ENCODE data around the gene HORMAD2. TPM values are rescaled to one million over a fixed set of nuclear protein-coding genes. Genes with fewer than 3 reads are reported as not detected.
"Not testable (repeated sequence)": the region's sequence is repeated elsewhere in the genome, so short reads cannot be mapped to it uniquely, and the experiment has no call there.

The HORMAD2 gene
- total and polyA plus RNA-seq, 2 donors (not counting 1 experiment from before 2014, with no cell fraction given) = not detected

DNA sequence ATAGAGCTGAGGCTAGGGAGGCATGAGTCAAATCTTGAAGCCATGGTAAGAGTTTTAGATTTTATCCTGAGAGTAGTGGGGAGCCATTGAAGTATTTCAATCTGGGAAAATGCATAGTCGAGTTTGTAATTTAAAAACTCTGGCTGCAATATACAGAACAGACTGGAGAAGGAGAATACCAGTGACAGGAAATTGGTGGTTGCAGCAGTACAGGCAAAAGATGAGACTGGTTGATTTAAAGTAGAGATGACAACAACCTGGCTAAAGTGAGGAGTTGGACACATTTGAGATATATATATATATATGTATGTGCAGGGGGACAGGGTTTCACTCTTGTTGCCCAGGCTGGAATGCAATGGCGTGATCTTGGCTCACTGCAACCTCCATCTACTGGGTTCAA is 6.2 kb downstream of the HORMAD2 start:
- Histone ChIP-seq H4K20me1 (ENCODE audit: control insufficient read depth, insufficient read depth, low read length, poor library complexity, severe bottlenecking) (no peaks in the 10 kb centered on the region), H3K27ac (ENCODE audit: low read length in 2 of 2) (no peak overlapping the region), H3K4me3 (ENCODE audit: control extremely low read depth in 1 of 5, extremely low read depth in 1 of 5, insufficient read depth in 1 of 5, low read depth in 2 of 5, low read length in 4 of 5) (no peak overlapping the region), H3K4me2 (replicated peaks; ENCODE audit: low read depth, low read length, poor library complexity, severe bottlenecking) (no peak overlapping the region), H3K9me3 (ENCODE audit: control extremely low read depth in 1 of 3, control insufficient read depth in 2 of 3, insufficient read depth in 1 of 3, low read length in 2 of 3) (peaks cover 1 to 6% (median 5%) of the 10 kb centered on the region in 3 donors), H3K9ac (ENCODE audit: low read length) (no peak overlapping the region), H3K79me2 (ENCODE audit: control insufficient read depth, insufficient read depth, low read length) (no peaks in the 10 kb centered on the region), H2AFZ (ENCODE audit: insufficient read depth, low read depth, low read length, poor library complexity, severe bottlenecking) (no peak overlapping the region), H3K27me3 (replicated peaks in 1 of 4; ENCODE audit: control extremely low read depth in 1 of 4, control insufficient read depth in 3 of 4, insufficient read depth in 4 of 4, low read length in 3 of 4) (peaks cover 0 to 7% (median under 1%) of the 10 kb centered on the region in 4 experiments), H3K36me3 (replicated peaks in 1 of 2; ENCODE audit: control extremely low read depth in 1 of 2, control insufficient read depth in 1 of 2, extremely low read depth in 1 of 2, insufficient read depth in 2 of 2, low read length in 1 of 2) (no peaks in the 10 kb centered on the region), H3K4me1 (ENCODE audit: control insufficient read depth in 2 of 2, insufficient read depth in 2 of 2, low read length in 2 of 2) (no peaks in the 10 kb centered on the region)
- WGBS (ENCODE audit: insufficient coverage) = 56% methylated on average over 1 of the region's 2 CpGs
- TF ChIP-seq, protein P1, sequence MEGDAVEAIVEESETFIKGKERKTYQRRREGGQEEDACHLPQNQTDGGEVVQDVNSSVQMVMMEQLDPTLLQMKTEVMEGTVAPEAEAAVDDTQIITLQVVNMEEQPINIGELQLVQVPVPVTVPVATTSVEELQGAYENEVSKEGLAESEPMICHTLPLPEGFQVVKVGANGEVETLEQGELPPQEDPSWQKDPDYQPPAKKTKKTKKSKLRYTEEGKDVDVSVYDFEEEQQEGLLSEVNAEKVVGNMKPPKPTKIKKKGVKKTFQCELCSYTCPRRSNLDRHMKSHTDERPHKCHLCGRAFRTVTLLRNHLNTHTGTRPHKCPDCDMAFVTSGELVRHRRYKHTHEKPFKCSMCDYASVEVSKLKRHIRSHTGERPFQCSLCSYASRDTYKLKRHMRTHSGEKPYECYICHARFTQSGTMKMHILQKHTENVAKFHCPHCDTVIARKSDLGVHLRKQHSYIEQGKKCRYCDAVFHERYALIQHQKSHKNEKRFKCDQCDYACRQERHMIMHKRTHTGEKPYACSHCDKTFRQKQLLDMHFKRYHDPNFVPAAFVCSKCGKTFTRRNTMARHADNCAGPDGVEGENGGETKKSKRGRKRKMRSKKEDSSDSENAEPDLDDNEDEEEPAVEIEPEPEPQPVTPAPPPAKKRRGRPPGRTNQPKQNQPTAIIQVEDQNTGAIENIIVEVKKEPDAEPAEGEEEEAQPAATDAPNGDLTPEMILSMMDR (IDR thresholded peaks at IDR 0.05) = no peak
- no peak for TF ChIP-seq EZH2 (IDR thresholded peaks at IDR 0.05; ENCODE audit: borderline replicate concordance, insufficient read depth, low read depth, low read length, poor library complexity, severe bottlenecking)
- peaks cover 23% of the 10 kb centered on the region for H3K27me3 Mint-ChIP-seq
- H3K4me1 Mint-ChIP-seq = no peaks in the 10 kb centered on the region
- no peak overlapping the region for H3K27ac Mint-ChIP-seq
- no peak for ATAC-seq (ENCODE audit: low read depth)
- ChIA-PET CTCF (interaction anchor here (0.6 kb wide), 1 partner anchor 544 kb away, joined by 3 read pairs; no protein-coding TSS in a partner anchor), POLR2A (no interaction called here)
- peaks cover 3% of the 10 kb centered on the region for H3K9me3 Mint-ChIP-seq (ENCODE audit: insufficient read depth)
- intact Hi-C loops (cut with micrococcal nuclease) = loop anchor here (5.0 kb wide), 1 partner anchor 449 kb away; no protein-coding TSS in a partner anchor
- no peak overlapping the region for H3K4me3 Mint-ChIP-seq
- no peak for DNase-seq

DNA sequence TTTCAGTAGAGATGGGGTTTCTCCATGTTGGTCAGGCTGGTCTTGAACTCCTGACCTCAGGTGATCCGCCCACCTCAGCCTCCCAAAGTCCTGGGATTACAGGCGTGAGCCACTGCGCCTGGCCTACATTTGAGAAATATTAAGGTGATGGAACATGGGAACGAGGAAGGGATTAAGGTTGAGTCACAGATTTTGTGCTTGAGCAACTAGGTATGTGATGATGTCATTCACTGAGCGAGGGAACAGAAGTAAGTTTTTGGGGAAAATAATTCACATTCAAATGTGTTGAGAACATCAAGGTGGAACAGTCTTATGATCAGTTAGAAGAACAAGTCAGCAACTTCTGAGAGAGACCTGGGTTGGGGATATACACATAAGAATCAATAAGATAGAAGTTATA is 6.8 kb downstream of the HORMAD2 start:
- H3K27ac Mint-ChIP-seq; H3K27me3 ChIP-seq (replicated peaks in 1 of 4; ENCODE audit: control extremely low read depth in 1 of 4, control insufficient read depth in 3 of 4, insufficient read depth in 4 of 4, low read length in 3 of 4); H3K4me1 ChIP-seq (ENCODE audit: control insufficient read depth in 2 of 2, insufficient read depth in 2 of 2, low read length in 2 of 2); H3K27ac ChIP-seq (ENCODE audit: low read length in 2 of 2); H4K20me1 ChIP-seq (ENCODE audit: control insufficient read depth, insufficient read depth, low read length, poor library complexity, severe bottlenecking); H3K9me3 Mint-ChIP-seq (ENCODE audit: insufficient read depth); H3K9ac ChIP-seq (ENCODE audit: low read length); H3K4me1 Mint-ChIP-seq; H3K4me3 Mint-ChIP-seq; H3K9me3 ChIP-seq (ENCODE audit: control extremely low read depth in 1 of 3, control insufficient read depth in 2 of 3, insufficient read depth in 1 of 3, low read length in 2 of 3); H3K4me2 ChIP-seq (replicated peaks; ENCODE audit: low read depth, low read length, poor library complexity, severe bottlenecking); H3K79me2 ChIP-seq (ENCODE audit: control insufficient read depth, insufficient read depth, low read length); H2AFZ ChIP-seq (ENCODE audit: insufficient read depth, low read depth, low read length, poor library complexity, severe bottlenecking); ATAC-seq (ENCODE audit: low read depth); POLR2A ChIA-PET; H3K36me3 ChIP-seq (replicated peaks in 1 of 2; ENCODE audit: control extremely low read depth in 1 of 2, control insufficient read depth in 1 of 2, extremely low read depth in 1 of 2, insufficient read depth in 2 of 2, low read length in 1 of 2); H3K4me3 ChIP-seq (ENCODE audit: control extremely low read depth in 1 of 5, extremely low read depth in 1 of 5, insufficient read depth in 1 of 5, low read depth in 2 of 5, low read length in 4 of 5); DNase-seq: not testable (repeated sequence)
- intact Hi-C loops (cut with micrococcal nuclease) = loop anchor here (5.0 kb wide), 1 partner anchor 450 kb away; no protein-coding TSS in a partner anchor
- CTCF ChIA-PET = interaction anchor here (0.6 kb wide), 1 partner anchor 544 kb away, joined by 3 read pairs; no protein-coding TSS in a partner anchor
- WGBS (ENCODE audit: insufficient coverage) = 98% methylated on average over 5 of the region's 5 CpGs
- peaks cover 24% of the 10 kb centered on the region for H3K27me3 Mint-ChIP-seq

Measured in B cell (primary cell).